K562 (cell line): ENCODE measurements around the gene POR. TPM values are rescaled to one million over a fixed set of nuclear protein-coding genes. Genes with fewer than 3 reads are reported as not detected.
A peak's percentile ranks its signal among the peaks of the same experiment; 100 is the strongest.

Experiments used
- ARID1B ChIP-seq: fragments of 450-650 bp; IDR thresholded peaks from 2 replicates; pipeline ENCODE4 v1.6.1; 2016; ENCODE audit warnings: antibody characterized with exemption, mild to moderate bottlenecking, inconsistent platforms
- CBFA2T3 ChIP-seq: fragments of 450-650 bp; IDR thresholded peaks from 2 replicates; pipeline ENCODE4 v1.6.1; 2017
- EP400 ChIP-seq: fragments of 450-650 bp; IDR thresholded peaks from 2 replicates; pipeline ENCODE4 v1.6.1; 2017; ENCODE audit warnings: antibody characterized with exemption, mild to moderate bottlenecking, moderate library complexity
- JUN ChIP-seq, 2 experiments: sonication (generic) in 1 of 2; formaldehyde crosslinking in 1 of 2; IDR thresholded peaks; 2 replicates each; pipeline versions ENCODE4 v1.6.1 to v1.8.0; 2012 to 2022; ENCODE audit warnings: borderline replicate concordance in 2 of 2, mild to moderate bottlenecking in 2 of 2, improper control_type of control experiment in 1 of 2, low read depth in 1 of 2, low read length in 1 of 2, missing genetic modification reagents in 1 of 2
- MYBL2 ChIP-seq, 2 experiments: fragments of 450-650 bp in 1 of 2; sonication (generic) in 1 of 2; formaldehyde crosslinking in 1 of 2; IDR thresholded peaks; 2 replicates each; pipeline versions ENCODE4 v1.6.1 to v1.8.1; 2017 to 2022; ENCODE audit warnings: borderline replicate concordance in 1 of 2, inconsistent platforms in 1 of 2, low read depth in 1 of 2, mild to moderate bottlenecking in 1 of 2, missing genetic modification reagents in 1 of 2, moderate library complexity in 1 of 2
- RBM39 ChIP-seq: fragments of 200-400 bp; formaldehyde crosslinking; optimal IDR thresholded peaks from 2 replicates; pipeline ENCODE3; 2018; ENCODE audit warnings: low read depth, low read length
- SP1 ChIP-seq: sonication (generic); formaldehyde crosslinking; IDR thresholded peaks from 2 replicates; pipeline ENCODE4 v1.8.1; 2022; ENCODE audit warnings: mild to moderate bottlenecking, missing genetic modification reagents
- ZBTB7A ChIP-seq: IDR thresholded peaks from 2 replicates; pipeline ENCODE4 v1.6.1; 2011; ENCODE audit warnings: low read depth, mild to moderate bottlenecking, low read length, moderate library complexity, borderline replicate concordance; ENCODE audit not compliant: control insufficient read depth
- ZKSCAN1 ChIP-seq: fragments of 150-350 bp; IDR thresholded peaks from 2 replicates; pipeline ENCODE4 v1.6.1; 2016; ENCODE audit warnings: low read depth, low read length
- ZNF444 ChIP-seq: fragments of 250-450 bp; sonication (Bioruptor Pico); IDR thresholded peaks from 2 replicates; pipeline ENCODE4 v1.4.0; 2020; ENCODE audit warnings: mild to moderate bottlenecking, moderate library complexity
- ZNF445 ChIP-seq: fragments of 250-450 bp; sonication (Bioruptor Pico); IDR thresholded peaks from 2 replicates; pipeline ENCODE4 v1.4.0; 2020; ENCODE audit warnings: low read depth, mild to moderate bottlenecking, moderate library complexity
- ZNF76 ChIP-seq: fragments of 250-450 bp; sonication (Bioruptor Pico); IDR thresholded peaks from 2 replicates; pipeline ENCODE4 v1.4.0; 2020; ENCODE audit warnings: mild to moderate bottlenecking, moderate library complexity, borderline replicate concordance
- ZSCAN29 ChIP-seq: fragments of 450-650 bp; IDR thresholded peaks from 2 replicates; pipeline ENCODE4 v1.6.1; 2017
- polyA plus RNA-seq, 8 experiments: library from polyadenylated mRNA; depleted of rRNA in 4 of 8; stranded (reverse) in 5 of 8; unstranded in 3 of 8; fragments of >200 nt; fragmentation: Nextera tagmentation in 2 of 8; fragmentation: Illumina TruSeq in 1 of 8; extraction: Ambion mirVana in 2 of 8; extraction: Trizol in 1 of 8; gene quantifications; 2 replicates each; pipeline versions ENCODE4 v1.2.1 to v1.2.3, GENCODE V29; 2011 to 2014; ENCODE audit warnings: inconsistent platforms in 1 of 8, missing spikeins in 1 of 8
- total RNA-seq, 7 experiments: library from RNA; depleted of rRNA in 6 of 7; stranded (reverse); fragments of >200 nt in 6 of 7; fragmentation: Illumina TruSeq in 2 of 7; extraction: Trizol in 2 of 7; gene quantifications; 2 replicates each; pipeline versions ENCODE4 v1.2.1 to v1.2.3, GENCODE V29; 2011 to 2021; ENCODE audit warnings: low replicate concordance in 1 of 7
- TF ChIP-seq, protein P1 (sequence below): fragments of 250-450 bp; sonication (Bioruptor Pico); IDR thresholded peaks from 2 replicates; pipeline ENCODE4 v1.8.0; 2022; ENCODE audit warnings: moderate library complexity, mild to moderate bottlenecking, inconsistent platforms
- TF ChIP-seq, protein P2 (sequence below): fragments of 250-450 bp; sonication (Bioruptor Pico); IDR thresholded peaks from 2 replicates; pipeline ENCODE4 v1.8.0; 2022; ENCODE audit warnings: inconsistent platforms, mild to moderate bottlenecking, moderate library complexity, borderline replicate concordance
- TF ChIP-seq, protein P3 (sequence below): sonication (generic); formaldehyde crosslinking; IDR thresholded peaks from 2 replicates; pipeline ENCODE4 v1.9.0; 2022; ENCODE audit warnings: mild to moderate bottlenecking, missing genetic modification reagents
- TF ChIP-seq, protein P4 (sequence below): sonication (generic); formaldehyde crosslinking; IDR thresholded peaks from 2 replicates; pipeline ENCODE4 v1.9.0; 2022; ENCODE audit warnings: mild to moderate bottlenecking, missing genetic modification reagents

Gene POR
- total and polyA plus RNA-seq, 9 of the 15 experiments (the other 6 are each of a cell fraction or from before 2014, with no cell fraction given), result 4.7 to 142 (median 40.8) TPM

DNA sequence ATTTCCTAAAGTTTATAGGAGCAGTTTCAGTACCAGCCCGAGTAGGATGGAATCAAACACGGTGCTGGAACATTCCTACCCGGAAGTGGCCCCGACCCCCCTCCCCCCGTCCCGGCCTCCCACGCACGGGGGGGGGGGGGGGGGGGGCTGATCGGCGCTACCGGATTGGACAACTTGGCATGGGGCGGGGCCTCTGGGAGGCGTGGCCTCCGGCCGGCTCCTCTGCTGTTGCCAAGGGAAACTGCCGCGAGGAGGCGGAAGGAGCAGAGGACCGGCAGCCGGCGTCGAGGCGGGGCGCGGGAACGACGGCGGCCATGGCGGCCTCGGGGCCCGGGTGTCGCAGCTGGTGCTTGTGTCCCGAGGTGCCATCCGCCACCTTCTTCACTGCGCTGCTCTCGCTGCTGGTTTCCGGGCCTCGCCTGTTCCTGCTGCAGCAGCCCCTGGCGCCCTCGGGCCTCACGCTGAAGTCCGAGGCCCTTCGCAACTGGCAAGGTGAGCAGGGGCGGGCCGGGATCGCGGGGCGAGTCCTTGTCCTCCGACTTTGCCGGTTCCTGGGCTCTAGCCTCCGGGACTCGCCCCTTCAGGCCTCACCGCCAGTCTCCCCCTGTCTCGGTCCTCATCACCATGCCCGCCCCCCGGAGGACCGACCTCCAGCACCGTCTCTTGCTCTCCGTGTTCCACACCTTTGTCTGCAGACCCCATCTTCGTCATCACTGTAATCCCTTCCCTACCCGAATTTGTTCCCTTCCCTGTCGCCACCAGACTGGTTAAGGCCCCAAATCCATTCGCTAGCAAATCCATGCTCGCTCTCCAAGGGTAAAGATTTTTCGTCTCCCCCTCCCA is 36.0 kb upstream of the POR start, which contains the start of gene RHBDD2 (continued):
- TF ChIP-seq RBM39 (no peak), ZNF445 (CRISPR knock-in tag) (no peak), EP400 (peak; percentile 70; the same call in 1 of the 2 replicates), ZKSCAN1 (no peak), MYBL2 (IDR thresholded peaks at IDR 0.05; ENCODE audit: low read depth) (no peak), MYBL2 (CRISPR knock-in tag; IDR thresholded peaks at IDR 0.05; ENCODE audit: borderline replicate concordance) (no peak), ZNF76 (CRISPR knock-in tag) (no peak), ZSCAN29 (0 out of 2 replicates have a peak, but pooled peaks have one; percentile 18), ZNF444 (no peak), SP1 (CRISPR knock-in tag) (peak; percentile 61), JUN (IDR thresholded peaks at IDR 0.05; ENCODE audit: borderline replicate concordance, low read depth, low read length) (0 out of 2 replicates have a peak, but pooled peaks have one; percentile 53), JUN (CRISPR knock-in tag; IDR thresholded peaks at IDR 0.05; ENCODE audit: borderline replicate concordance) (0 out of 2 replicates have a peak, but pooled peaks have one; percentile 48), ARID1B (no peak), ZBTB7A (peak; percentile 58; the same call in 1 of the 2 replicates), CBFA2T3 (no peak)
- TF ChIP-seq, protein P1, sequence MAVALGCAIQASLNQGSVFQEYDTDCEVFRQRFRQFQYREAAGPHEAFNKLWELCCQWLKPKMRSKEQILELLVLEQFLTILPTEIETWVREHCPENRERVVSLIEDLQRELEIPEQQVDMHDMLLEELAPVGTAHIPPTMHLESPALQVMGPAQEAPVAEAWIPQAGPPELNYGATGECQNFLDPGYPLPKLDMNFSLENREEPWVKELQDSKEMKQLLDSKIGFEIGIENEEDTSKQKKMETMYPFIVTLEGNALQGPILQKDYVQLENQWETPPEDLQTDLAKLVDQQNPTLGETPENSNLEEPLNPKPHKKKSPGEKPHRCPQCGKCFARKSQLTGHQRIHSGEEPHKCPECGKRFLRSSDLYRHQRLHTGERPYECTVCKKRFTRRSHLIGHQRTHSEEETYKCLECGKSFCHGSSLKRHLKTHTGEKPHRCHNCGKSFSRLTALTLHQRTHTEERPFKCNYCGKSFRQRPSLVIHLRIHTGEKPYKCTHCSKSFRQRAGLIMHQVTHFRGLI (CRISPR knock-in tag), result 0 out of 2 replicates have a peak, but pooled peaks have one; percentile 19
- TF ChIP-seq, protein P2, sequence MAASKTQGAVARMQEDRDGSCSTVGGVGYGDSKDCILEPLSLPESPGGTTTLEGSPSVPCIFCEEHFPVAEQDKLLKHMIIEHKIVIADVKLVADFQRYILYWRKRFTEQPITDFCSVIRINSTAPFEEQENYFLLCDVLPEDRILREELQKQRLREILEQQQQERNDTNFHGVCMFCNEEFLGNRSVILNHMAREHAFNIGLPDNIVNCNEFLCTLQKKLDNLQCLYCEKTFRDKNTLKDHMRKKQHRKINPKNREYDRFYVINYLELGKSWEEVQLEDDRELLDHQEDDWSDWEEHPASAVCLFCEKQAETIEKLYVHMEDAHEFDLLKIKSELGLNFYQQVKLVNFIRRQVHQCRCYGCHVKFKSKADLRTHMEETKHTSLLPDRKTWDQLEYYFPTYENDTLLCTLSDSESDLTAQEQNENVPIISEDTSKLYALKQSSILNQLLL (CRISPR knock-in tag), result no peak
- TF ChIP-seq, protein P3, sequence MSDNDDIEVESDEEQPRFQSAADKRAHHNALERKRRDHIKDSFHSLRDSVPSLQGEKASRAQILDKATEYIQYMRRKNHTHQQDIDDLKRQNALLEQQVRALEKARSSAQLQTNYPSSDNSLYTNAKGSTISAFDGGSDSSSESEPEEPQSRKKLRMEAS (CRISPR knock-in tag), result peak; percentile 44
- TF ChIP-seq, protein P4, sequence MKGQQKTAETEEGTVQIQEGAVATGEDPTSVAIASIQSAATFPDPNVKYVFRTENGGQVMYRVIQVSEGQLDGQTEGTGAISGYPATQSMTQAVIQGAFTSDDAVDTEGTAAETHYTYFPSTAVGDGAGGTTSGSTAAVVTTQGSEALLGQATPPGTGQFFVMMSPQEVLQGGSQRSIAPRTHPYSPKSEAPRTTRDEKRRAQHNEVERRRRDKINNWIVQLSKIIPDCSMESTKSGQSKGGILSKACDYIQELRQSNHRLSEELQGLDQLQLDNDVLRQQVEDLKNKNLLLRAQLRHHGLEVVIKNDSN, result no peak
